DOHH2 (cell line): ENCODE results near the gene TMEM60.
A peak's percentile ranks its signal among the peaks of the same experiment; 100 is the strongest.

Experiments
- EZH2phosphoT487 ChIP-seq: fragments of 200-600 bp; sonication (generic); IDR thresholded peaks from 2 replicates; pipeline ENCODE4 v1.6.1; 2017; ENCODE audit warnings: borderline replicate concordance, mild to moderate bottlenecking, antibody characterized with exemption, low read length, moderate library complexity, mixed read lengths
- TF ChIP-seq, protein P1 (sequence below): fragments of 200-600 bp; sonication (generic); IDR thresholded peaks from one replicate; pipeline ENCODE4 v1.5.1; 2014; ENCODE audit warnings: antibody characterized with exemption, mild to moderate bottlenecking, low read depth, low read length; ENCODE audit not compliant: poor library complexity, severe bottlenecking

- TF ChIP-seq, protein P1, sequence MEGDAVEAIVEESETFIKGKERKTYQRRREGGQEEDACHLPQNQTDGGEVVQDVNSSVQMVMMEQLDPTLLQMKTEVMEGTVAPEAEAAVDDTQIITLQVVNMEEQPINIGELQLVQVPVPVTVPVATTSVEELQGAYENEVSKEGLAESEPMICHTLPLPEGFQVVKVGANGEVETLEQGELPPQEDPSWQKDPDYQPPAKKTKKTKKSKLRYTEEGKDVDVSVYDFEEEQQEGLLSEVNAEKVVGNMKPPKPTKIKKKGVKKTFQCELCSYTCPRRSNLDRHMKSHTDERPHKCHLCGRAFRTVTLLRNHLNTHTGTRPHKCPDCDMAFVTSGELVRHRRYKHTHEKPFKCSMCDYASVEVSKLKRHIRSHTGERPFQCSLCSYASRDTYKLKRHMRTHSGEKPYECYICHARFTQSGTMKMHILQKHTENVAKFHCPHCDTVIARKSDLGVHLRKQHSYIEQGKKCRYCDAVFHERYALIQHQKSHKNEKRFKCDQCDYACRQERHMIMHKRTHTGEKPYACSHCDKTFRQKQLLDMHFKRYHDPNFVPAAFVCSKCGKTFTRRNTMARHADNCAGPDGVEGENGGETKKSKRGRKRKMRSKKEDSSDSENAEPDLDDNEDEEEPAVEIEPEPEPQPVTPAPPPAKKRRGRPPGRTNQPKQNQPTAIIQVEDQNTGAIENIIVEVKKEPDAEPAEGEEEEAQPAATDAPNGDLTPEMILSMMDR: peak; percentile 64
- TF ChIP-seq EZH2phosphoT487: no peak
Measured at GRCh38 chr7:77798394-77799077, at the start of gene TMEM60, which contains the start of gene PHTF2.
